Muscle of arm (tissue), 12 donors: Measurements from ENCODE around the gene LRMDA. TPM values are rescaled to one million over a fixed set of nuclear protein-coding genes. Genes with fewer than 3 reads are reported as not detected.
"Not testable (repeated sequence)": the region's sequence is repeated elsewhere in the genome, so short reads cannot be mapped to it uniquely, and the experiment has no call there.

Source experiments
- DNase-seq: peaks from one replicate; pipeline ENCODE4 v3.0.0-alpha.2; 2013
- polyA plus RNA-seq, 12 donors: library from polyadenylated mRNA; unstranded; fragments of 120-200 nt; gene quantifications; one replicate each; pipeline ENCODE4 v1.2.1, GENCODE V29; 2013; ENCODE audit not compliant: insufficient read length in 12 of 12

LRMDA gene
- polyA plus RNA-seq, 12 donors = 3.5 to 6.7 (median 5.2) TPM; not detected in 2

- no peak for DNase-seq
These were observed 1152.3 kb downstream of the LRMDA start for GRCh38 chr10:76583711-76584161.

DNA sequence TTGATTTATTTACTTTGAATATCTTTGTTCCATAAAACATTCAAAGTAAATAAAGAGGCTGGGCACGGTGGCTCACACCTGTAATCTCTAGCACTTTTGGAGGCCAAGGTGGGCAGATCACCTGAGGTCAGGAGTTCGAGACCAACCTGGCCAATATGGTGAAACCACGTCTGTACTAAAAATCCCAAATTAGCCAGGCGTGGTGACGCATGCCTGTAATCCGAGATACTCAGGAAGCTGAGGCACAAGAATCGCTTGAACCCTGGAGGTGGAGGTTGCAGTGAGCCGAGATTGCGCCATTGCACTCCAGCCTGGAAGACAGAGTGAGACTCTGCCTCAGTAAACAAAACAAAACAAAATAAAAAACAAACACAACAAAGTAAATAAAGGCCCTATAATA is 1153.0 kb downstream of the LRMDA start:
- not testable (repeated sequence) for DNase-seq

Other genes with a start within 250 kb of the LRMDA start
- 100 to 1,000 TPM in 11 of 12 donors, not detected in 1; 131 to 365 (median 315) TPM for gene VDAC2, start 220.8 kb upstream of the LRMDA start, polyA plus RNA-seq
- 10 to 100 TPM in 1 of 12 donors, 1 to 10 TPM in 10, not detected in 1; 2.1 to 28.4 (median 3.9) TPM for gene COMTD1, start 195.7 kb upstream of the LRMDA start, polyA plus RNA-seq
- 10 to 100 TPM in 4 of 12 donors, 1 to 10 TPM in 7, not detected in 1; 5.7 to 17.7 (median 9.2) TPM for gene ZNF503, start 29.9 kb upstream of the LRMDA start, polyA plus RNA-seq